Thyroid gland (tissue), 4 donors: ENCODE measurements around the gene MGMT. TPM values are rescaled to one million over a fixed set of nuclear protein-coding genes. Genes with fewer than 3 reads are reported as not detected.

ENCODE experiments used
- DNase-seq, 2 donors: peaks; one replicate each; pipeline ENCODE4 v3.0.0-alpha.2; 2019
- H3K27ac ChIP-seq, 3 donors: fragments of 200-600 bp; sonication (generic); 1 replicate in 2 of 3; 2 replicates in 1 of 3; pipeline ENCODE4 v1.5.1; 2016 to 2019; ENCODE audit warnings: mild to moderate bottlenecking in 1 of 3, moderate library complexity in 1 of 3
- H3K27me3 ChIP-seq: fragments of 200-600 bp; sonication (generic); one replicate; pipeline ENCODE4 v1.5.1; 2019
- H3K36me3 ChIP-seq, 2 donors: fragments of 200-600 bp; sonication (generic); one replicate each; pipeline ENCODE4 v1.5.1; 2016 to 2019
- H3K4me1 ChIP-seq, 2 donors: fragments of 200-600 bp; sonication (generic); one replicate each; pipeline ENCODE4 v1.5.1; 2017 to 2019
- H3K4me3 ChIP-seq, 3 donors: fragments of 200-600 bp; sonication (generic); replicated peaks in 1 of 3; 1 replicate in 2 of 3; 2 replicates in 1 of 3; pipeline ENCODE4 v1.5.1; 2016; ENCODE audit warnings: mild to moderate bottlenecking in 1 of 3
- H3K9me3 ChIP-seq: fragments of 200-600 bp; sonication (generic); one replicate; pipeline ENCODE4 v1.5.1; 2017
- POLR2A ChIP-seq, 2 donors: fragments of 450-650 bp; IDR thresholded peaks; one replicate each; pipeline ENCODE4 v1.6.1; 2017; ENCODE audit warnings: antibody characterized with exemption in 2 of 2, mild to moderate bottlenecking in 2 of 2, moderate library complexity in 1 of 2
- WGBS, 2 donors: methylation state at CpG; one replicate each; pipeline ENCODE4 v1.1.5; 2017; 5-methylcytosine and 5-hydroxymethylcytosine counted together
- intact Hi-C: fragments of 100-400 bp; cut with DNase I; formaldehyde crosslinking; loops from one replicate; pipeline ENCODE4 v1.15.1; 2023
- total RNA-seq, 4 donors: library from RNA; depleted of rRNA; stranded (reverse); fragments of >200 nt; gene quantifications; one replicate each; pipeline ENCODE4 v1.2.3, GENCODE V29; 2016
- TF ChIP-seq, protein P1 (sequence below), 6 experiments: fragments of 200-600 bp in 3 of 6; fragments of 450-650 bp in 3 of 6; sonication (generic) in 3 of 6; IDR thresholded peaks; one replicate each; pipeline ENCODE4 v1.5.1; 2016 to 2019; ENCODE audit warnings: antibody characterized with exemption in 6 of 6, mild to moderate bottlenecking in 2 of 6, inconsistent platforms in 1 of 6, moderate library complexity in 1 of 6

Gene MGMT
- total RNA-seq, 4 donors from 2014 or later: 17.6 to 48.7 (median 30.7) TPM

DNA sequence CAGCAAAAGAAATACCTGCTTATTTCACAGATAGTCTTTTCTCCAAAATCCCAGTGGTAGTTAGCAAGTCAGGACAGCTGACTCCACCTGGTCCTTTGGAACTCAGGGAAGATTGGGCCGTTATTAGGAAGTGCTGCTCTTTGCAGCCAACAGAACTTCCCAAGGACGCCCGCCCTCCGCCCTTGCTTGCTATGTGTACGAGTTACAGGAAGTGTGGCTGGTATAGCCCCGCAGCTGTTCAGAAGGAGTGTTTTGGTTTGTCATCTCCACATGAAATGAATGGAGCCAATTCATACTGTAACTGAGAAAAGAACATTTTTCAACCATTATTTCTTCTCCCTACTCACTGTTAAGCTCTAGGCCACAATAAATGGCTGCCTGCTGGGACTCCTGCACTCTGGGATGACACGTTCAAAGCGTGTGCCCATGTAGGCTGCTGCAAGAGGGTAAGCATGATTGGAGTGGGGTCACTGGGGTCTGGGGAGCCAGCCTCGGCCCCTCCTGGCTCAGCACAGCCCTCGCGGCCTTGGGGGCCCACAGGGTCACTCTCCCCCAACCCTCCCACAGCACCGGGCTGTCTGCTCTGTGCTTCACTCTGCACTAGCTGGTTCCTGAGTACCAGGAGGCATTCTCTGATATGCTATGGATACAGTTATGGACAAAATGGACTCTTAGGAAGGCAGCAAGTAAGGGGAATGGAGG lies 253.0 kb downstream of the MGMT start:
- TF ChIP-seq, protein P1, sequence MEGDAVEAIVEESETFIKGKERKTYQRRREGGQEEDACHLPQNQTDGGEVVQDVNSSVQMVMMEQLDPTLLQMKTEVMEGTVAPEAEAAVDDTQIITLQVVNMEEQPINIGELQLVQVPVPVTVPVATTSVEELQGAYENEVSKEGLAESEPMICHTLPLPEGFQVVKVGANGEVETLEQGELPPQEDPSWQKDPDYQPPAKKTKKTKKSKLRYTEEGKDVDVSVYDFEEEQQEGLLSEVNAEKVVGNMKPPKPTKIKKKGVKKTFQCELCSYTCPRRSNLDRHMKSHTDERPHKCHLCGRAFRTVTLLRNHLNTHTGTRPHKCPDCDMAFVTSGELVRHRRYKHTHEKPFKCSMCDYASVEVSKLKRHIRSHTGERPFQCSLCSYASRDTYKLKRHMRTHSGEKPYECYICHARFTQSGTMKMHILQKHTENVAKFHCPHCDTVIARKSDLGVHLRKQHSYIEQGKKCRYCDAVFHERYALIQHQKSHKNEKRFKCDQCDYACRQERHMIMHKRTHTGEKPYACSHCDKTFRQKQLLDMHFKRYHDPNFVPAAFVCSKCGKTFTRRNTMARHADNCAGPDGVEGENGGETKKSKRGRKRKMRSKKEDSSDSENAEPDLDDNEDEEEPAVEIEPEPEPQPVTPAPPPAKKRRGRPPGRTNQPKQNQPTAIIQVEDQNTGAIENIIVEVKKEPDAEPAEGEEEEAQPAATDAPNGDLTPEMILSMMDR (IDR thresholded peaks at IDR 0.05): no peak
- TF ChIP-seq POLR2A (IDR thresholded peaks at IDR 0.05): no peak
- Histone ChIP-seq H3K4me3 (no peak overlapping the region), H3K27me3 (no peaks in the 10 kb centered on the region), H3K36me3 (no peaks in the 10 kb centered on the region), H3K9me3 (no peaks in the 10 kb centered on the region), H3K4me1 (no peaks in the 10 kb centered on the region), H3K27ac (no peak overlapping the region)
- WGBS, 2 donors: 87 to 90% methylated on average over 12 of the region's 12 CpGs
- intact Hi-C loops: no loop called here
- no peak for DNase-seq

DNA sequence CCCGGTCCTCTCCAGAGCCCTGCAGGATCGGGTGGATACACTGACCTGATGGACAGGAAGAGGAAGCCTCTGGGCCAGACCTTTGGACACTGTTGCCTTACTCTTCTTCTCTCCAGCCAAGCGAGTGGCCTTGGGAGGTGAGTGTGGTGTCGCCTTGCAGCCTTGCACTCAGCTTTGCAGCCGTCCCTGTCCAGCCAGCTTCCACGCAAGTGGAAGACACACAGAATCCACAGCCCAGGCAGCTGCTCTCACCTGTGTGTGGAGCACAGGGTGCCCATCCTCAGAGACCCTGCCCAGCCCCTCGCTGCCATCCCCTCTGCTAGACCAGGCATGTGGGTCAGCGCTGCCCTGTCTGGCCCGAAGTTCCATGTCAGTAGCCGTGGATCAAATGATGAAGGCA lies 258.0 kb downstream of the MGMT start:
- no peak for TF ChIP-seq POLR2A (IDR thresholded peaks at IDR 0.05)
- TF ChIP-seq, protein P1 (IDR thresholded peaks at IDR 0.05): no peak
- H3K27me3 ChIP-seq: no peaks in the 10 kb centered on the region
- no peaks in the 10 kb centered on the region for H3K9me3 ChIP-seq
- H3K4me1 ChIP-seq: no peaks in the 10 kb centered on the region
- DNase-seq: no peak
- H3K36me3 ChIP-seq: no peaks in the 10 kb centered on the region
- WGBS, 2 donors: 93 to 97% methylated on average over 10 of the region's 10 CpGs
- no peak overlapping the region for H3K4me3 ChIP-seq
- intact Hi-C loops: no loop called here
- H3K27ac ChIP-seq: no peak overlapping the region

DNA sequence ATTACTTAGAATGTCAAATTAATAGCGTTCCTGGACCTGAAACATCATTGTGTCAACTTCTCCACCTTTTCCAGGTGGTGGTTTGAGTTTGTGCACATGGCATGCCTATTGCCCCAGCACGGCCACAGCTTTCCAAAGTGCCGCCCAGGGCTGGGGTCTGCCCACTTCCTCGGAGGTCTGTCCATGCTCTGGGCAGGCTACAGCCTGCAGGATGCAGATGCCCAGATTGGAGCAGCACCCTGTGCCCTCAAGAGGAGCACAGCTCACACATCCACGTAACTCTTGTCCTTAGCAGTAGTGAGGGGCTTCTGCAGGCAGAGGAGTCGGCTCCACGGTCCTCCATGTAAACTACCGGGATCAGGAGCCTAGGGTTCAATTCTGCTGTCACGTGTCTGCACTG lies 258.4 kb downstream of the MGMT start:
- H3K27ac ChIP-seq: no peak overlapping the region
- no peaks in the 10 kb centered on the region for H3K4me1 ChIP-seq
- no peaks in the 10 kb centered on the region for H3K36me3 ChIP-seq
- no peaks in the 10 kb centered on the region for H3K9me3 ChIP-seq
- no peaks in the 10 kb centered on the region for H3K27me3 ChIP-seq
- H3K4me3 ChIP-seq: no peak overlapping the region
- WGBS, 2 donors: 96 to 97% methylated on average over 6 to 9 of the region's 9 CpGs
- intact Hi-C loops: no loop called here
- DNase-seq: no peak
- TF ChIP-seq, protein P1 (IDR thresholded peaks at IDR 0.05): no peak
- no peak for TF ChIP-seq POLR2A (IDR thresholded peaks at IDR 0.05)

DNA sequence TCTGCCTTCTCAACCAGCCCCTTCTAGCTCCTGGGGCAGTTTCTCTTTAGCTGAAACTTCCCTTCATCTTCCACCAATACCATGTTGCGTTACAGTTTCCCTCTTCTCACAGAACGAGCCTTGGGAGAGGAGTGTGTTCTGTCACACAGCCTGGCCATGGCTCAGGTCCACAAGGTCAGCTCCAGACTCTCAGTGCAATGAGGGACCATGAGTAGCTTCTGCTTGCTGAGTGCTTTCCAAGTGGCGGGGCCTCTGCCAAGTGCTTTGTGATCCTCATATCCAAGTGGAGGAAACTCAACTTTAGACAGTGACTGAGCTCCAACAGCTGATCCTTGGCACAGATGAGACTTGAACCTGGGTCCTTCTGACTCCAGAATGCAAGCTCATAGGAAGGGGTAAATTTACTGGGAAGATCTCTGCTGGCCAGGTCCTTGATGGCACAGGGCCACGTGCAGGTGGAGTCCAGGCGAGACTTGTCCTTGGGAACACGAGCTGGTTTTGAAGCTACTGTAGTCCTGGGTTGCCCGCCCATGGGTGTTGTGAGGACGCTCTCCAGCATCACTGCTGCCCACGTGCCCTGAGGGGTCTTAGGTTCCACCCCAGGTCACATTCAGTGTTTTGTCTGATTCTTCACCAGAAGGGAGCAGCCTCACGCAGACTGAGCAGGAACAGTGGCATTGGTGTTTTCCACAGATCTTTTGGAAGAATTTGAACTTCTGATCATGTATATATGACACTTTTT lies 259.0 kb downstream of the MGMT start:
- no peak for DNase-seq
- H3K27ac ChIP-seq: no peak overlapping the region
- no peaks in the 10 kb centered on the region for H3K4me1 ChIP-seq
- no peaks in the 10 kb centered on the region for H3K9me3 ChIP-seq
- intact Hi-C loops: no loop called here
- H3K4me3 ChIP-seq: no peak overlapping the region
- H3K27me3 ChIP-seq: no peaks in the 10 kb centered on the region
- WGBS, 2 donors: 93 to 94% methylated on average over 10 of the region's 10 CpGs
- no peaks in the 10 kb centered on the region for H3K36me3 ChIP-seq
- TF ChIP-seq, protein P1 (IDR thresholded peaks at IDR 0.05): no peak
- no peak for TF ChIP-seq POLR2A (IDR thresholded peaks at IDR 0.05)

DNA sequence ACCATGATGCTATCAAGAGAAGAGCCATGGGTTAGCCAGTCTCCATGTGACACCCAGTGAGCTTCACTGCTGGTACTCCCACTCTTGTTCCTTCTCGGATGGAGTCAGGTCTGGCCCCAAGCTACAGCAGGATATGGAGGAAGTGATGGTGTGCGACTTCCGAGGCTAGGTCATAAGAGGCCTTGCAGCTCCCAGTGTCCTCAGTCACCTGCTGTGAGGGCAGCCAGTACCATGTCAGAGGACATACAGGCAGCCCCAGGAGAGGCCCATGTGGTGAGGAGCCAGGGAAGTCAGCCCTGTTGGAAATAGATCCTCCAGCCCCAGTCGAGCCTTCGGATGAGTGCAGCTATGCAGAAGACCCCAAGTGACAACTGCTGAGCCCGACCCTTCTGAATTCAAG lies 260.0 kb downstream of the MGMT start:
- no peak overlapping the region for H3K27ac ChIP-seq
- TF ChIP-seq, protein P1 (IDR thresholded peaks at IDR 0.05): no peak
- no peak for TF ChIP-seq POLR2A (IDR thresholded peaks at IDR 0.05)
- no peaks in the 10 kb centered on the region for H3K9me3 ChIP-seq
- no peak overlapping the region for H3K4me3 ChIP-seq
- no peaks in the 10 kb centered on the region for H3K4me1 ChIP-seq
- DNase-seq: no peak
- H3K36me3 ChIP-seq: no peaks in the 10 kb centered on the region
- no peaks in the 10 kb centered on the region for H3K27me3 ChIP-seq
- intact Hi-C loops: no loop called here
- WGBS, 2 donors: 96 to 98% methylated on average over 3 to 6 of the region's 6 CpGs
